ENCODE data around the gene MEIOSIN.

The MEIOSIN gene

GRCh38 chr19:45729800-45730290 is 3.4 kb upstream of the MEIOSIN start:
- Histone ChIP-seq H3K79me2 (ENCODE audit: low read length) (peaks cover 59% of the 10 kb centered on the region), H3K4me3 (ENCODE audit: low read length) (peak overlapping the region; percentile 89), H2AFZ (ENCODE audit: low read depth, low read length) (no peak overlapping the region), H3K27me3 (ENCODE audit: low read depth, low read length) (no peaks in the 10 kb centered on the region), H3K9ac (ENCODE audit: low read length) (peak overlapping the region; percentile 97), H3K36me3 (replicated peaks; ENCODE audit: low read depth, low read length) (no peaks in the 10 kb centered on the region), H3K27ac (ENCODE audit: low read length) (peak overlapping the region; percentile 55; the same call in 1 of the 2 replicates), H4K20me1 (ENCODE audit: insufficient read depth, low read length) (0 out of 2 replicates have a peak, but pooled peaks cover 7% of the 10 kb centered on the region), H3K4me2 (ENCODE audit: low read length) (peak overlapping the region; percentile 81), H3K4me1 (ENCODE audit: low read length) (peaks cover 6% of the 10 kb centered on the region), H3K9me3 (ENCODE audit: insufficient read depth, low read length) (no peaks in the 10 kb centered on the region)
- TF ChIP-seq EZH2phosphoT487 (IDR thresholded peaks at IDR 0.05; ENCODE audit: low read depth) = no peak
- TF ChIP-seq CTCF (IDR thresholded peaks at IDR 0.05; ENCODE audit: low read depth, low read length) = no peak

GRCh38 chr19:45730368-45731288 is 2.6 kb upstream of the MEIOSIN start, which contains the start of gene FBXO46:
Gene FBXO46, minus strand, starts transcription at chr19:45730896. Its CDS starts 17,401 bp downstream, at chr19:45713495.
- H3K27ac ChIP-seq (ENCODE audit: low read length) = peak within 1 kb of the TSS; percentile 55
- TF ChIP-seq CTCF (IDR thresholded peaks at IDR 0.05; ENCODE audit: low read depth, low read length) (peak; percentile 55), EZH2phosphoT487 (IDR thresholded peaks at IDR 0.05; ENCODE audit: low read depth) (no peak)
- H3K79me2 ChIP-seq (ENCODE audit: low read length) = peaks cover 51% of the 10 kb centered on the region
- peak within 1 kb of the TSS; percentile 89 for H3K4me3 ChIP-seq (ENCODE audit: low read length)
- H3K4me1 ChIP-seq (ENCODE audit: low read length) = peaks cover 6% of the 10 kb centered on the region
- H3K36me3 ChIP-seq (replicated peaks; ENCODE audit: low read depth, low read length) = no peaks in the 10 kb centered on the region
- peak within 1 kb of the TSS; percentile 22 for H2AFZ ChIP-seq (ENCODE audit: low read depth, low read length)
- peak within 1 kb of the TSS; percentile 97 for H3K9ac ChIP-seq (ENCODE audit: low read length)
- peak within 1 kb of the TSS; percentile 81 for H3K4me2 ChIP-seq (ENCODE audit: low read length)
- 0 out of 2 replicates have a peak, but pooled peaks cover 7% of the 10 kb centered on the region for H4K20me1 ChIP-seq (ENCODE audit: insufficient read depth, low read length)
- no peaks in the 10 kb centered on the region for H3K9me3 ChIP-seq (ENCODE audit: insufficient read depth, low read length)
- no peaks in the 10 kb centered on the region for H3K27me3 ChIP-seq (ENCODE audit: low read depth, low read length)

GRCh38 chr19:45739498-45740439 is 6.5 kb downstream of the MEIOSIN start:
- Histone ChIP-seq H3K4me3 (ENCODE audit: low read length) (no peak overlapping the region), H2AFZ (ENCODE audit: low read depth, low read length) (no peak overlapping the region), H3K4me1 (ENCODE audit: low read length) (no peaks in the 10 kb centered on the region), H4K20me1 (ENCODE audit: insufficient read depth, low read length) (no peaks in the 10 kb centered on the region), H3K9me3 (ENCODE audit: insufficient read depth, low read length) (no peaks in the 10 kb centered on the region), H3K27ac (ENCODE audit: low read length) (no peak overlapping the region), H3K4me2 (ENCODE audit: low read length) (no peak overlapping the region), H3K79me2 (ENCODE audit: low read length) (no peaks in the 10 kb centered on the region), H3K36me3 (replicated peaks; ENCODE audit: low read depth, low read length) (no peaks in the 10 kb centered on the region), H3K27me3 (ENCODE audit: low read depth, low read length) (peaks cover 6% of the 10 kb centered on the region; the same call in 1 of the 2 replicates), H3K9ac (ENCODE audit: low read length) (no peak overlapping the region)
- TF ChIP-seq EZH2phosphoT487 (IDR thresholded peaks at IDR 0.05; ENCODE audit: low read depth) (no peak), CTCF (IDR thresholded peaks at IDR 0.05; ENCODE audit: low read depth, low read length) (no peak)
